D721Med (cell line): ENCODE results near the gene GALE.

ENCODE experiments used
- DNase-seq: peaks from one replicate; pipeline ENCODE4 v3.0.0; 2011; ENCODE audit warnings: low spot score; ENCODE audit not compliant: insufficient read length
- FAIRE-seq: peaks from 2 replicates; lab custom pipeline; 2011; peaks lifted over from hg19 to GRCh38; lab: Jason Lieb, UNC
- CTCF ChIP-seq: IDR thresholded peaks from 2 replicates; pipeline ENCODE4 v1.5.1; 2012; ENCODE audit warnings: mild to moderate bottlenecking, control low read depth; ENCODE audit not compliant: insufficient read depth; ENCODE audit errors: missing control alignments

GALE gene

DNA sequence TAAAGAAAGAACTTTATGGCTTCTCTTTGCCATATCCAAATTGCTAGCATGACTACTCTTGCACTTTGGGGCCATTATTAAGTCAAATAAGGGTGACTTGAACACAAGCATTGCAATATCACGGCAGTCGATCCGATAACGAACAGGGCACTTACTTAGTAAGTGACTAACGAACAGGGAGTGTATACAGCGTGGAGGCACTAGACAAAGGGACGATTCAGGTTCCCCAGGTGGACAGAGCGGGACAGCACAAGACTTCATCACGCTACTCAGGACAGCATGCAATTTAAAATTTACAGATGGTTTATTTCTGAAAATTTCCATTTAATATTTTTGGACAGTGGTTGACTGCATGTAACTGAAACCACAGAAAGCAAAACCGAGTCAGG is 27.7 kb downstream of the GALE start:
- DNase-seq (no peak), FAIRE-seq (no peak)
- TF ChIP-seq CTCF = no peak

- no peak for DNase-seq
- TF ChIP-seq CTCF = peak; percentile 97
- no peak for FAIRE-seq
Measured at GRCh38 chr1:23772049-23772853, 28.3 kb downstream of the GALE start.

DNA sequence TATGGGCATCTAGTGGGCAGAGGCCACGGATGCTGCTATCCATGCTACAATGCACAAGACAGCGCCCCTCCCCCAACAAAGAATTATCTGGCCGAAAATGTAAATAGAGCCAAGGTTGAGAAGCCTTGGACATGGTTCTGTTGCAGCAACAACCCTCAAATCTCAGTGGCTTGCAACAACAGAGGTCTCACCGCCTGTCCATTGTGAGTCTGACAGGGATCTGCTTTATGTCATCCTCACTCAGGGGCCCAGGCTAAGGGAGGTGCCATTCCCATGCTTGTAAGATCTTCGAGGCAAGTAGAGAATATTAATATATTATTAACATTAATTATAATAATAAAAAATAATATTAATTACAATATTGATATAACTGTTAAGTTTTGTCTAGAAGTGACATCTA is 31.8 kb downstream of the GALE start:
- FAIRE-seq = no peak
- TF ChIP-seq CTCF = no peak
- DNase-seq = no peak

DNA sequence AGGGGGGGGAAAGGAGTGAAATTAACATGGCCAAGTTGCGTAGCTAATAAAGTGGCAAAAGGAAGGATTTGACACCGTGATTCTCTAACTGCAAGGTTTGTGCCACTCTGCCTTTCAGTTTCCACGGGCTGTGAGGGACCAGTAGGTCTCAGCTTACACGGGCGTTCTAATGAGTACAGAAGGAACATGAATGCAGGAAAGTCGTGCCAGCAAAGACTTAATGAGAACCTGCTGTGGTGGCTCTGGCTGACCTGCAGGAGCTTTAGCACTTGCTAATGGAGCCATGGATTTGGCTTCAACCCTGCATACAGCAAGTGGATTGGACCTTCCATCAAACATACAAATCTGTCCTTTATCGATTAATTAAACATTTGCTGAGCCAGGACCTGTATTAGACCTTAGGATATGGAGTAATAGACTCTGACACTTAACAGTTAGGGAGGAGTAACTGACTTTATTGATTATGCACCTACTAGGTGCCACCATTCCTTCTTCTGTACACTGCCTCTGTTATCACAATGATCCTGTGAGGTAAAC is 37.4 kb downstream of the GALE start:
- DNase-seq (no peak), FAIRE-seq (no peak)
- no peak for TF ChIP-seq CTCF

DNA sequence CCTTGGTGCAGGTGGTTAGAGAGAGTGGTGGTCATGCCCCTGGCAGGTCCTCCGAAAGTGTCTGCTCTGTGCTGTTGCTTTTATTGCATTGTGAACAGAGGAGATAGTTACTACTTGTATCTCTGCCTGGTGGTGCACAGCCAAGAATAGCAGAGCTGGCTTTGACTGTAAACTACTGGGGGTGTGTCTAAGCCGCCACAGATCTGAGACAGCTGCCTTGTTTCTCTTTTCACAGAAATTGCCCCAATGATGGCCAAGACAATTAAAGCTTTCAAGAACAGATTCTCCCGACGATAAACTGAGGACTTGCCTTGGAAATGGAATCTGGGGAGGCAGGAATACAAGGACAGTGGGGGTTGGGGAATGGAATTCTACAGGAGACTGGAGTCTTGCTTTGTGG is 41.3 kb downstream of the GALE start:
- FAIRE-seq = no peak
- TF ChIP-seq CTCF = no peak

GRCh38 chr1:23757812-23758211 is 42.7 kb downstream of the GALE start:
- no peak for TF ChIP-seq CTCF
- DNase-seq (no peak), FAIRE-seq (no peak)

More for the DNA sequence above, 41.3 kb downstream of the GALE start:
- DNase-seq = no peak

DNA sequence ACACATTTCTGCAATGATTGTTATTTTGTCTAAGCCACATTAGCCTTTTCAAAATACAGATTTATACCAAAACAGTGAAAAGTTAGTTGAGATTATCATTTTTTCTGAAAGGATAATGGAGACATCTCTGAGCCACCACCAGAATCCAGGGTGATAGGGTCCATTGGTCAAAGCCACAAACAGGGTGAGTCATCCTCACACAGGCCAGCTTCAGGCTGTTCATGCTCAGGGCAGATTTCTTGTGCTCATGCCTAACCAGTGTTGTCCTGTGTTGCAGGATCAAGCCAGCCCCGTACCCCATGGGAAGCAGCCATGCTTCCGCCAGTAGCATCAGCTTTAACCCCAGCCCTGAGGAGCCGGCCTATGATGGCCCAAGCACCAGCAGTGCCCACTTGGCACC is 43.9 kb downstream of the GALE start:
- FAIRE-seq (no peak), DNase-seq (no peak)
- no peak for TF ChIP-seq CTCF
